Esophagus (tissue), 2 donors: ENCODE results near the gene DNAH6. TPM values are rescaled to one million over a fixed set of nuclear protein-coding genes. Genes with fewer than 3 reads are reported as not detected.

Experiments
- H3K27ac ChIP-seq, 2 donors: one replicate each; pipeline ENCODE4 v1.5.1; 2013; ENCODE audit warnings: low read depth in 2 of 2, mild to moderate bottlenecking in 2 of 2, inconsistent platforms in 1 of 2, low read length in 1 of 2, moderate library complexity in 1 of 2
- H3K27me3 ChIP-seq, 2 donors: one replicate each; pipeline ENCODE4 v1.6.1; 2013; ENCODE audit warnings: low read length in 2 of 2, control low read depth in 1 of 2, mild to moderate bottlenecking in 1 of 2; ENCODE audit not compliant: insufficient read depth in 2 of 2, control insufficient read depth in 1 of 2
- H3K36me3 ChIP-seq, 2 donors: one replicate each; pipeline ENCODE4 v1.6.1; 2013; ENCODE audit warnings: low read length in 1 of 2; ENCODE audit not compliant: control insufficient read depth in 2 of 2, insufficient read depth in 2 of 2
- H3K4me1 ChIP-seq, 2 donors: one replicate each; pipeline ENCODE4 v1.6.1; 2013; ENCODE audit warnings: low read length in 1 of 2; ENCODE audit not compliant: control insufficient read depth in 2 of 2, insufficient read depth in 2 of 2
- H3K4me3 ChIP-seq, 2 donors: one replicate each; pipeline ENCODE4 v1.5.1; 2013; ENCODE audit warnings: low read length in 2 of 2, mild to moderate bottlenecking in 2 of 2, low read depth in 1 of 2, moderate library complexity in 1 of 2
- H3K9me3 ChIP-seq, 2 donors: one replicate each; pipeline ENCODE4 v1.6.1; 2013; ENCODE audit warnings: mild to moderate bottlenecking in 2 of 2, low read depth in 1 of 2, low read length in 1 of 2, moderate library complexity in 1 of 2; ENCODE audit not compliant: control insufficient read depth in 2 of 2, insufficient read depth in 1 of 2
- WGBS, 2 donors: extraction: QIAGEN DNeasy Blood & Tissue Kit; methylation state at CpG; one replicate each; pipeline ENCODE4 v1.1.7; 2013; 5-methylcytosine and 5-hydroxymethylcytosine counted together
- polyA plus RNA-seq, 2 donors: library from polyadenylated mRNA; stranded (reverse); fragments of 200-250 nt; gene quantifications; one replicate each; pipeline ENCODE4 v1.2.3, GENCODE V29; 2013
- donor health status: healthy with polysubstance abuse.
- donor health status: Bipolar disorder and iron deficiency.

Gene DNAH6
- polyA plus RNA-seq, 2 donors, result 0.06 to 0.10 TPM

DNA sequence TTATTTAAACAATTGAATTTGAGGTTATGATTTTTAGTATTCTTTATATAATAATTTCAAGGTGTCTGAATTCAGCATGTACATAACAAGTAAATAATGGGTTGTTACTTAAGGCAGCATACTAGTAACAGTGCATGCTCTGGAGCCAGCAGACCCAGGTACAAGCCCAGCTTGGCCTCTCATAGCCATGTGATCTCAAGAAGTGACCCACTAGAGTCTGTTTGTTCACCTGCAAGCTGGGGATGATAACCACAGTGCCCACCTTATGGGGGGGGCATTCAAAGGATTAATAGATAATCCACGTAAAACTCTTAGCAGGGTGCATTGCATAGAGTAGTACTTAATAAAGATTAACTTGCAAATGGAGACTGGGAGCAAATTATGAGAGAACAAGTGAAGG is 201.0 kb downstream of the DNAH6 start:
- no peaks in the 10 kb centered on the region for H3K36me3 ChIP-seq

DNA sequence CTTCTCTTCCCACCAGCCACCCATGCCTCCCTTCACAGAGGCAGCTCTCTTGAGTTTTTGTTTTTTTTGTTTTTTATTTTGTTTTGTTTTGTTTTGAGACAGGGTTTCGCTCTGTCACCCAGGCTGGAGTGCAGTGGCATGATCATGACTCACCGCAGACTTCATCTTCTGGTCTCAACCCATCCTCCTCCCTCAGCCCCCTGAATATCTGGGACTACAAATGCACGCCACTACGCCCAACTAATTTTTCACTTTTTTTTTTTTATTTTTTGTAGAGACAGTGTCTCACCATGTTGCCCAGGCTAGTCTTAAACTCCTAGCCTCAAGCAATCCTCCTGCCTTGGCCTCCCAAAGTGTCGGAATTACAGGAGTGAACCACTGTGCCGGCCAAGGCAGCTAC is 203.1 kb downstream of the DNAH6 start:
- 93 to 94% methylated on average over 6 of the region's 6 CpGs for WGBS, 2 donors
- Histone ChIP-seq H3K27me3 (no peaks in the 10 kb centered on the region), H3K9me3 (no peaks in the 10 kb centered on the region), H3K36me3 (no peaks in the 10 kb centered on the region), H3K27ac (no peak overlapping the region), H3K4me1 (no peaks in the 10 kb centered on the region), H3K4me3 (no peak overlapping the region)

More for the DNA sequence above, 201.0 kb downstream of the DNAH6 start:
- WGBS, 2 donors, result 89% methylated on average over 1 of the region's 1 CpG
- Histone ChIP-seq H3K4me3 (no peak overlapping the region), H3K27me3 (no peaks in the 10 kb centered on the region), H3K4me1 (no peaks in the 10 kb centered on the region), H3K27ac (no peak overlapping the region), H3K9me3 (no peaks in the 10 kb centered on the region)

DNA sequence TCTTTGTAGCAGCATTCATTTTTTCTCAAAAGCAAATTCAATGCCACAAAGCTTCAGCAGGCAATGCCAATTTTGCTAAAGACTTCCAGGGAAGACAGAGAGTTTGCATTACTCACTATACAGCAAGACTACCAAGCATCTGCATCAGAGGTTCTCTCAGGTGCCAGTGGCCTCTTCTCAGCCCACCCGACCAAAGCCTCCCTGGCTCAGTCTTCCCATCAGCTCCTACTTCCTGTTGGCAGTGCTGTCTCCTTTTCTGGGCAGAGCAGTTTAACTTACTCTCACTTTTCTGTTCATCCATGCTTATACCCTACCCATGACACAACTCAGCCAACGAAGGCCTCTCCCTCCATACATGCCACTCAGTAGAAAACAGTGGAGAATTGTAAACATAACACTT is 207.5 kb downstream of the DNAH6 start:
- Histone ChIP-seq H3K4me1 (no peaks in the 10 kb centered on the region), H3K4me3 (no peak overlapping the region), H3K27me3 (no peaks in the 10 kb centered on the region), H3K9me3 (no peaks in the 10 kb centered on the region), H3K27ac (no peak overlapping the region), H3K36me3 (no peaks in the 10 kb centered on the region)
- 69 to 74% methylated on average over 2 of the region's 2 CpGs for WGBS, 2 donors

DNA sequence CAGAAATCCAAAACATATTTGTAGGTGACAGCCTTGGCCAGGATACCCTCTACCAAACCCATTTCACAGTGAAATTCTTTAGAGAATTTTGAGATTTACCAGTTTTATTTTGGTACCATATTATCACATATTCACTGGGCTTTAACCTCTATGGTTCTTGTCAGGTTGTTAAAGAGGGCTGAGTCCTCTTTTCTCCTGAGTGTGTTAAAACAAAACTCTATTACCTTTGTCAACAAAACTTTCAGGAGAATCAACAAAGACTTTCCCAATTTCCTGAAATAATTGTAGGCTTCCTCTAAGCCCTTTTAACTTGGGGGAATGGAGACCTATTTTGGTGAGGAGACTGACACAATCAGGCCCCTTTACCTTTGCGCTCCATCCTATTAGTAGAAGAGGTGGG is 209.4 kb downstream of the DNAH6 start:
- Histone ChIP-seq H3K4me3 (no peak overlapping the region), H3K36me3 (no peaks in the 10 kb centered on the region), H3K27ac (no peak overlapping the region), H3K9me3 (no peaks in the 10 kb centered on the region), H3K27me3 (no peaks in the 10 kb centered on the region), H3K4me1 (no peaks in the 10 kb centered on the region)
- WGBS, 2 donors, result 100% methylated on average over 1 of the region's 1 CpG

DNA sequence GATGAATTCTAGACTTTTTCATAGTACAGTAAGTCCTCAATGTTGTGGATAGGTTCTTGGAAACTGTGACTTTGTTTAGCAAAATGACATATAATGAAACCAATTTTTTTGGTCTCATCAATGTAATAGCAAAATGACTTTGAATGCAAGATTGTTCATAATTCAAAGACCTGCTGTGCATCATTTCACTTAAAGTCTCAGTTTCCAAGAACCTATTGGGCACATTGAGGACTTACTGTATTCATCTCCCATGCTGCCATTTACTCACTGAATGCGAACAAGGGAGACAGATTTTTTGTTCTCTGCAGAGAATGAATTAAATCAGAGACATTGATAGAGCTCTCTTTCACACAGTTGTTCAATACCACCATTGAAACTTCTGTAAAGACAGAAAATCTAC is 211.0 kb downstream of the DNAH6 start:
- H3K4me3 ChIP-seq, result no peak overlapping the region
- H3K9me3 ChIP-seq, result no peaks in the 10 kb centered on the region
- H3K4me1 ChIP-seq, result no peaks in the 10 kb centered on the region
- no peak overlapping the region for H3K27ac ChIP-seq
- WGBS, 2 donors, result 83 to 94% methylated on average over 1 of the region's 1 CpG
- no peaks in the 10 kb centered on the region for H3K36me3 ChIP-seq
- no peaks in the 10 kb centered on the region for H3K27me3 ChIP-seq

DNA sequence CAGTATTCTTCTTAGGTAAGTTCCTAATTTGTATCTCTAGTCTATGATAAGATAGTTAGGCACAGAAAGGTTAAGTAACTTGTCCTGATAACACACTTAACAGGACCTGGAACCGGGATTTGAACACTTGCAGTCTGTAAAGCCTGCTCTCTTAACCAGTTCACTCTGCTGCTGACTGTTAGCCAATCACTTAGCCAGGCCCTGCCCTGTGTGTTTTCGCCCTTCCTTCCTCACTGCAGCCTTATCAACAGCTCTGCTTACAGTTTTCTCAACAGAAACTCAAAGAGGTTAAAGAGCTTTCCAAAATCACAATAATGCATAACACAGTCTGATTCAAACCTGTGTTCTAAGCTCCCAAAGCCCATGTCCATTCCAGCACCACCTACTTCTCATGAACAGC is 212.9 kb downstream of the DNAH6 start:
- Histone ChIP-seq H3K4me1 (no peaks in the 10 kb centered on the region), H3K36me3 (no peaks in the 10 kb centered on the region), H3K27ac (no peak overlapping the region), H3K27me3 (no peaks in the 10 kb centered on the region), H3K4me3 (no peak overlapping the region), H3K9me3 (no peaks in the 10 kb centered on the region)
- 69 to 81% methylated on average over 2 of the region's 2 CpGs for WGBS, 2 donors

DNA sequence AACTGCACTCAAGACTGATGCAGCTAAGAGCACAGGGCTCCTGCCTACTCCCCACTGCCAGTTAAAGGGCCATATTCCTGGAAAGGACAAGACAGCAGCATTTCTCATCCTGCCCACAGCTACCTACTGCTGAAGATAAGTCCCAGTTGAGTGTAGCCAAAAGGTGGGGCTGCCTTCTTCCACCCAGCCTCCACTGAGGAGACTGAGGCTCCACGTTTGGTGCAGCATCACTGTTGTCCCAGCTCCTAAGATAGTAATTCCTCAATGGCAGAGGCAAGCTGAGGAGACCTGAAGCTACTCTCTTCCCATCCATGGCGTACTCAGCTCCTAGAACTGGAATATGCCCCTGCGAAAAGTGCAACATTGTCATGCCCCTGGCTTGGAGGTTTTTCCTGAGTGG is 214.9 kb downstream of the DNAH6 start:
- H3K27me3 ChIP-seq, result no peaks in the 10 kb centered on the region
- no peaks in the 10 kb centered on the region for H3K9me3 ChIP-seq
- no peaks in the 10 kb centered on the region for H3K4me1 ChIP-seq
- H3K4me3 ChIP-seq, result no peak overlapping the region
- 81 to 85% methylated on average over 3 of the region's 3 CpGs for WGBS, 2 donors
- no peak overlapping the region for H3K27ac ChIP-seq
- H3K36me3 ChIP-seq, result no peaks in the 10 kb centered on the region

DNA sequence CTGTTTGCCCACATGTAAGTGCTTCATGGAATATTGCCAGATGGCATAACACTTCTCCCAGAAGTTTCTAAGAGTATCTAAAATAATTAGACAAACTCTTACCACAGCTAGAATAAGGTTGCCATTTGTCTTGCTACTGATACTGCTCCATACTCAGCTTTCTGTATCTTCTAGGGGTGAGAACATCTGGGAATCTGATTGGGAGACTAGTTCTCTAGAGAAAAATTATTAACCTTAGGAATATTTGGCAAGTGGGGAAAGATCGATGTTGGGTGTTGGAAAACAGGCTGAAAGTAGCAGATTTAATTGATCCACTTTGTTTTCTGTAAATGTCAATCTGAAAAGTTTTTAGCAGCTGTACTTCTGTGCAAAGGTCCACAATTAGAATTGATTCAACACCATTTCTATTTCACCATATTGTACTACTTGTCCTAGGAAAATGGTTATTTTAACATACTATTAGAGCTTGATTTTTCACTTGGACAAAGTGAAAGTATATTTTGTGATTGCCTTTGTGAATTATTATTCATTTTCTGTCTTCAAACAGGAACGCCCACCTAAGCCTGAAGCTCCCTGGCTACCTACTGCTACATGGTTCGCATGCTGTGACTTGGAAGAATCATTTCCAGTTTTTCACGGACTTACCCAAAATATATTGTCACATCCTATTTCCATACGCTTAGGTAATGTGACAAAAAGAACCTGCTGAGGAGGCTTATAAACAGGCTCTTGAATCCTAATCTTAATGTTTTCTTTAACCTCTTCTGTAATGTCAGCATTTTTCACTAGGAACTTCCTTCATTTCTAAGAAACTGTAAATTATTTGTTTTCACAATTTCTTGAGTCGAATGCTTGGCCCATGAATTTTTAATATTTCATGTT is 216.8 kb downstream of the DNAH6 start:
- H3K4me3 ChIP-seq, result no peak overlapping the region
- WGBS, 2 donors, result 69 to 75% methylated on average over 6 of the region's 6 CpGs
- no peak overlapping the region for H3K27ac ChIP-seq
- H3K9me3 ChIP-seq, result no peaks in the 10 kb centered on the region
- no peaks in the 10 kb centered on the region for H3K4me1 ChIP-seq
- H3K36me3 ChIP-seq, result no peaks in the 10 kb centered on the region
- H3K27me3 ChIP-seq, result no peaks in the 10 kb centered on the region

DNA sequence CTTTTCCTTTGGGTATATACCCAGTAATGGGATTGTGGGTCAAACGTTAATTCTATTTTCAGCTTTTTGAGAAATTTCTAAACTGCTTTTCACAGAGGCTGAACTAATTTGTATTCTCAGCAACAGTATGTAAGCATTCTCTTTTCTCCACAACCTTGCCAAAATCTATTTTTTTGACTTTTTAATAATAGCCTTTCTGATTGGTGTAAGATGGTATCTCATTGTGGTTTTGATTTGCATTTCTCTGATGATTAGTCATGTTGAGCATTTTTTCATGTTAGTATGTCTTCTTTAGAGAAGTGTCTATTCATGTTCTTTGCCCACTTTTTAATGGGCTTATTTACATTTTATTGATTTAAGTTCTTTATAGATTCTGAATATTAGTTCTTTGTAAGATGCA is 219.1 kb downstream of the DNAH6 start:
- no peaks in the 10 kb centered on the region for H3K9me3 ChIP-seq
- no peaks in the 10 kb centered on the region for H3K4me1 ChIP-seq
- no peaks in the 10 kb centered on the region for H3K36me3 ChIP-seq
- H3K4me3 ChIP-seq, result no peak overlapping the region
- H3K27me3 ChIP-seq, result no peaks in the 10 kb centered on the region
- WGBS, 2 donors, result 78% methylated on average over 1 of the region's 1 CpG
- no peak overlapping the region for H3K27ac ChIP-seq

DNA sequence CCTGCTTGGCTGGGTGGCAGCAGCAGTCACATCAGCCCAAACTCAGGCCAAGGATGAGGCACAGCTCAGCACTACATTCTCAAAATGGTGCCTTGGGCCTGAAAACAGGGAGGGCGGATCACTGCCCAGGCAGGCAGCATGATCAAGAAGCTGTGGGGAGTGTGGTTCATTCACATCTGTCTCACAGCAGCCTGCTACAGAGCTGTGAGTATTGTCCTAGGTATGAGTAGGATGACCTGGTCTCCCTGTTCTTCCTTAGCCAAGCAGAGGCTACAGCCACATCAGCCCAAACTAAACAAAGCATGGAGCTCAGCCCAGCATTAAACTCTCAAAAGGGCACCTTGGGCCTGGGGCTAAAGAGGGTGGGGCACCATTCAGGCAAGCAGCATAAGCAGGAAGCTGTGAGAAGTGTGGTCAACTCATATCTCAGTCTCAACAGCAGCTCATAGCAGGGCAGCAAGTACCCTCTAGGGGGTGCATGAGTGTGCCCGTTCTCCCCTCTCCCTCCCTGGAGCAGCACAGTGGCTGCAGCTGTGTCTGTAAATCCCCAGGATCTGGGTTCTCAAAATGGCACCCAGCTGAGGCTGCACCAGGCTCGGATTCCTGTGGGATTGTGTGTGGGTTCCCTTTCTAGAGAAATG is 225.0 kb downstream of the DNAH6 start:
- 63 to 64% methylated on average over 3 of the region's 3 CpGs for WGBS, 2 donors
- Histone ChIP-seq H3K27ac (no peak overlapping the region), H3K4me1 (no peaks in the 10 kb centered on the region), H3K27me3 (no peaks in the 10 kb centered on the region), H3K4me3 (no peak overlapping the region), H3K36me3 (no peaks in the 10 kb centered on the region), H3K9me3 (no peaks in the 10 kb centered on the region)
